UCSD-AML1 (cell line): ENCODE measurements around the gene TPRN.
"Not testable (repeated sequence)": the region's sequence is repeated elsewhere in the genome, so short reads cannot be mapped to it uniquely, and the experiment has no call there.

Experiments
- DNase-seq: peaks from one replicate; lab custom pipeline; 2025; ENCODE audit not compliant: unreplicated experiment; lab: John Stamatoyannopoulos, UW

The TPRN gene, protein sequence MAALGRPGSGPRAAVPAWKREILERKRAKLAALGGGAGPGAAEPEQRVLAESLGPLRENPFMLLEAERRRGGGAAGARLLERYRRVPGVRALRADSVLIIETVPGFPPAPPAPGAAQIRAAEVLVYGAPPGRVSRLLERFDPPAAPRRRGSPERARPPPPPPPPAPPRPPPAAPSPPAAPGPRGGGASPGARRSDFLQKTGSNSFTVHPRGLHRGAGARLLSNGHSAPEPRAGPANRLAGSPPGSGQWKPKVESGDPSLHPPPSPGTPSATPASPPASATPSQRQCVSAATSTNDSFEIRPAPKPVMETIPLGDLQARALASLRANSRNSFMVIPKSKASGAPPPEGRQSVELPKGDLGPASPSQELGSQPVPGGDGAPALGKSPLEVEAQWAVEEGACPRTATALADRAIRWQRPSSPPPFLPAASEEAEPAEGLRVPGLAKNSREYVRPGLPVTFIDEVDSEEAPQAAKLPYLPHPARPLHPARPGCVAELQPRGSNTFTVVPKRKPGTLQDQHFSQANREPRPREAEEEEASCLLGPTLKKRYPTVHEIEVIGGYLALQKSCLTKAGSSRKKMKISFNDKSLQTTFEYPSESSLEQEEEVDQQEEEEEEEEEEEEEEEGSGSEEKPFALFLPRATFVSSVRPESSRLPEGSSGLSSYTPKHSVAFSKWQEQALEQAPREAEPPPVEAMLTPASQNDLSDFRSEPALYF

DNA sequence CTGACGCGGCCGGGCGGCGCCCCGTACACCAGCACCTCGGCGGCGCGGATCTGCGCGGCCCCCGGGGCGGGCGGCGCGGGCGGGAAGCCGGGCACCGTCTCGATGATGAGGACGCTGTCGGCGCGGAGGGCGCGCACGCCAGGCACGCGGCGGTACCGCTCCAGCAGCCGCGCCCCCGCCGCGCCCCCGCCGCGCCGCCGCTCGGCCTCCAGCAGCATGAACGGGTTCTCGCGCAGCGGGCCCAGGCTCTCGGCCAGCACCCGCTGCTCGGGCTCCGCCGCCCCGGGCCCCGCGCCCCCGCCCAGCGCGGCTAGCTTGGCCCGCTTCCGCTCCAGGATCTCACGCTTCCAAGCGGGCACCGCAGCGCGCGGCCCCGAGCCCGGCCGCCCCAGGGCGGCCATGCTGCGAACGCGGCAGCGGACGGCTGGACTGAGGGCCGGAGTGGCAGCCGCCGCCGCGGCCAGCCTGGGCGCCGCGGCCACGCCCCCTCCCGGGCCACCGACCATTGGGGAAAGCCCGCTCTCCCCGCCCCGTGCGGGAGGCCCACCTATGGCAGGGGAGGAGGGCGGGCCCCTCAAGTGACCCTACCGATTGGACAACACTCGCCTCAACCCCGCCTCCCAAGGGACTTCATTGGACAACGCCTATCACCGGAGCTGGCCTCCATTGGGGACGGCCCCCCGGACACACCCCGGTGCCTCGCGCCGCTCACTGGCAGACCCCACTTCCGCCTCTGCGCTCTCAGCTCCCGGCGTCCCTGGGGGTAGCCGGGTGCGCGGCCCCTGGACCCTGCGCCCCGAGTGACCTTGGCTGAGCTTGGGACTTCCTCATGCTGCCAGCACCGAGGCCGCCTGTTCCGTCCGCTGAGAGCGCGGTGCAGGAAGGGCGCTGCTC is at the start of gene TPRN:
TPRN (minus strand) TSS at position 431 of the 894 bp plus-strand sequence; CDS start at position 401, 30 bp downstream.
- peak; percentile 99 for DNase-seq

DNA sequence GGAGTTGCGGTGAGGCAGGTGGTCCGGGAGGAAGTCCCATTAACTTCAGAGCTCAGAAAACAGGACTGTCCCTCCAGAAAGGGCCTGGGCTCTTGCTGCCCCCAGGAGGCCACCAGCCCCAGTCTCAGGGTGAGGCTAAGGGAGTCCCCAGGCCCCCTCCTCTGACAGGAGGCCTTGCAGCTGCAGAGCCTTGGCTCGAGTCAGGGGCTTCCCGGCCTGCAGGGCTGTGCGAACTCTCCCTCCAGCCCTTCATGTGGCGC is 47.3 kb upstream of the TPRN start:
- no peak for DNase-seq

DNA sequence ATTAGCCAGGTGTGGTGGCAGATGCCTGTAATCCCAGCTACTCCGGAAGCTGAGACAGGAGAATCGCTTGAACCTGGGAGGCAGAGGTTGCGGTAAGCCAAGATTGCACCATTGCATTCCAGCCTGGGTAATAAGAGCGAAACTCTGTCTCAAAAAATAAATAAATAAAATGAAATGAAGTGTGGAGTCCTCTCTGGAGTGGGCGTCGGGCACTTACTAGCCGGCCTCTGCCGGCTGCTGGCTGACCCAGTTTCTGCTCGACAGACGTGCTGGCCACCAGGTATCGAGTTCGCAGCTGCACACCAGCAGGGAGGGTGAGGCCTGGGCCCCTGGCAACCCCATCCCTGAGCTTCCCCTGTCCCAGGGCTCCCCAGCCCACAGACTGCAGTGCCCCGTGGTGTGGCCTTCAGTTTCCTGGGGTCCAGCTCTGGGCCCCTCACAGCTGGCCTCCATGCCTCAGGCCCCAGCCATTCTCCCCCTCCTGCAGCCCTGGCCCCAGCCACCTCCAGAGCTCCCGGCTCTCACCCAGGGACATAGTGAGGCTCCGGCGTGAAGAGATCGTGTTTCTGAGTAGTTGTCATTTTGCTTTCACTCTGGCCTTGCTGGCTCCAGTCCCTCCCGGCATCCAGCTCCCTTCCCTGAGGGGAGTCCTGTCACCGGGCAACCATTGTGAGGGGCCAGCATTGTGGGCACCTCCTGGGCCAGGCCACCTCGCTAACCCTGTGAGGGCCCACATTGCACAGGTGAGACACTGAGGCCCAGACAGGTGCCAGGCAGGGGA is 46.8 kb upstream of the TPRN start:
- no peak for DNase-seq

DNA sequence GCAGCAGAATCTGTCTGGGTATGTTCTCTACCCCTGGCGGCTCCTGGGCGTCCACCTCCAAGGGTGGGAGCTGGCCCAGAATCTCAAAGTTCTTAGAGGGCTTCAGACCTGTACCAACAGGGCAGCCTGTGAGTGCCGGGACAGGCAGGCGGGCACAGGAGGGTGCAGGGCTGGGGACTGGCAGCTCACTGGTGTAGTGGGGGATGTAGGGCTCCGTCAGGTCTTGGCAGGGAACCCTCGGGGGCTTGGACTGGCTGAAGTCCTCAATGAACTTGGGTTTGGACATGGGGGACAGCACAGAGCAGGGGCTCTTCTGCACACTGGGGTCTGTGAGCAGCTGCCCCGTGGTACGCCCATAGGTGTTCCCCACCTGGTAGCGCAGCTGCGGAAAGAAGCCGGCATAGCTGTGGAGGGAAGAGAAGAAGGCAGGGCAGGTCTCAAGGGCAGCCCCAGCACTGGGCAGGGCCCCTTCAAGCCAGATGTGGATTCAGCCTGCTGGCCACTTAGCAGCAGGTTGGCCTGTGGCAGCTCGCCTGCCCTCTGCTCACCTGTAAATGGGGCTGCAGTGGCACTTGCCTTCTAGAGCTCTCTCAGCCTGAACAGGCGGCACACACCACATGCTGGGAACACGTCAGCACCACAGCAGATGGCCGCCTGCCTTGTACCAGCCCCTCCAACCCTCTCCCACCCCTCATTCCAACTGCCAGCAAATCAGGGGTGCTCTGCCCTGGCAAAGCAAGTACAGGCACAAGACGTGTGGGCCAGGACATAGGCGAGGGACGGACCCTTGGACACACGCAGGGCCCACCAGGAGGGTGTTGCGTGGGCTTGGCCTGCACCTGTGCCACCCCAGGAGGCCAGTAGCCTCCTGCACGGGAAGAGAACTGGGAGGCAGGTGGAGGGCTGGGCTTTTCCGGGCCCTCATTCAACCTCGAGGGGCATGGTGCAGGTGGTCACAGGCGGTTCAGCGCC is 45.2 kb upstream of the TPRN start:
- DNase-seq, result no peak

DNA sequence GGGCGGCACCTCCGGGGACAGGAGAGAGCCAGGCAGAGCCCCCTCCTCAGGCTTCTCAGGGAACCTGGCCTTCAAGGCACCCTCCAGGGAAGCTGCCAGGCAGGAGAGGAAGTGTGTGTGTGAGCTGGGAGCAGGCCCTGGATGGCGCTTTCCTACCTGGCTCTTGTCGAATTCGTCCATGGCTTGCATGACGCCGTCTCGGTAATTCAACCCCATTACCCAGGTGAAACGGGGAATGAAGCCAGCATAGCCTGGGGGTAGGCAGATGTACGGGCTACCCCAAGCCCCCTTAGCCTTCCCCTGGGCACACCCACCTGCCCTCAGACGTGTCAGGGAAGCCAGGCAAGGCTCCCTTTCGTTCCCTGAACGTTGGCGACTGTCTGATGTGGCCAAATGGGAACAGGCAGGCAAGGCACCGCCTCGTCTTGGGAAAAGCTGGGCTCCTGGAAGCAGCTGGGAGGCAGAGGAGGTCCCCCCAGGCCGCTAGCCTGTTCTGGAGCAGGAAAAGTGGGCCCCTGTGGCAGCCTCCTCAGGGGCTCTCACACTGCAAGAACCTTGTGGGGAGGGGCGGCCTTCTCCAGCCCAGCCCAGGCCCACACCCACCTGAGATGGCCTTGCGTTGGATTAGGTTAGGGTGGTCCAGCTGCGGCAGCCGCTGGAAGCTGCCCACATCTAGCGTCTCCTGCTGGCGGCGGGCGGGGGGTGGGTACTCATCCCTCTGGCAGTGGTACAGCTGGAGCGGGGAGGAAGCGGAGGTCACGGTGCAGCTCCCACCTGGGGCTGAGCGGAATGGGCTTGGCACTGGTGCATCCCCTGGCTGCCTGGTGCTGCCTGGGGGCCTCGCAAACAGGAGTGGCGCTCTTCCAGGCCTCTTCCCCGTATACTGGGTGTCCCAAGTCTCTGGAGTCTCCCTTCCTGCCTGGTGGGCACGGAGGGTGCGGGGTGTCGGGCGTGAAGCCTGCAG is 44.2 kb upstream of the TPRN start:
- DNase-seq, result no peak

DNA sequence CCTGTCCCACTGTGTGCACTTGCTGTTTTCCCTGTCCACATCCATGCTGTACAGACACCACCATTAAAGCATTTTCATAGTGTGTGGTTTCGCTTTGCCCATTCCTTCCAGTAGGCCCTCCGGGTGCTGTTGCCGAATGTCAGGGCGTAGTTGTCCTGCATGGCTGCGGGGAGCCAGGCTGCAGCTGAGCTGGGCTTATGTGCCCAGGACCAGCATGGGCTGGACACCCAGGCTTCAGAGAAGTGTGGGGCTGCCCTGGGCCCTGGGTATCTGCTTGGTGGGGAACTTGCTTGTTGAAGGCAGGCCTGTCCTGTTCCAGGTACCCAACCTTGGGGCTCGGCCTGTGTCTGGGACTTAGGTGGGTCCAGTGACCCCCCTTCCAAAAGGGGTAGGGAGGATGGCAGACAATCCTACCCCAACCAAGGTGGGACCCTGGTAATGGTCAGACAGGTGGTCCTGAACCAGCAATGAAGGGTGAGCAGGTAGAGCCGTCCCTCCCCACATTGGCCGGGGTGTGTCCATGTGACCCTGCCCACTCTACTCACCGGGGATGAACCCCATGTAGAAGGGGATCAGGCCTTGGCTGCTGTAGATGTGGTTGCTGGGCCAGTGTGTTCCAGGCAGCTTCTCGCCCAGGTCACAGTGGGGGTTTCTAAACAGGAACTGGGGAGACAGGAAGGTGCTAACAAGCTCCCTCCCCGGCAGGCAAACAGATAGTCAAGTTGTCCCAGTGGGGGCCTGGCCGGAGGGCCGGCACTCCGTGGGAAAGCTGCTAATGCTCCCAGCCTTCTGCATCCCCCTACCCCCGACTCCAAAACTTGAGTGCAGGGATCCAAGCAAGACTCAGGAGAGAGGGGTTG is 43.3 kb upstream of the TPRN start:
- DNase-seq, result no peak

DNA sequence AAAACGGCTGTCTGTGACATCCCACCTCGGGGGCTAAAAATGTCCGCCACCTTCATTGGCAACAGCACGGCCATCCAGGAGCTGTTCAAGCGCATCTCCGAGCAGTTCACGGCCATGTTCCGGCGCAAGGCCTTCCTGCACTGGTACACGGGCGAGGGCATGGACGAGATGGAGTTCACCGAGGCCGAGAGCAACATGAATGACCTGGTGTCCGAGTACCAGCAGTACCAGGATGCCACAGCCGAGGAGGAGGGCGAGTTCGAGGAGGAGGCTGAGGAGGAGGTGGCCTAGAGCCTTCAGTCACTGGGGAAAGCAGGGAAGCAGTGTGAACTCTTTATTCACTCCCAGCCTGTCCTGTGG is 42.7 kb upstream of the TPRN start:
- DNase-seq, result not testable (repeated sequence)

DNA sequence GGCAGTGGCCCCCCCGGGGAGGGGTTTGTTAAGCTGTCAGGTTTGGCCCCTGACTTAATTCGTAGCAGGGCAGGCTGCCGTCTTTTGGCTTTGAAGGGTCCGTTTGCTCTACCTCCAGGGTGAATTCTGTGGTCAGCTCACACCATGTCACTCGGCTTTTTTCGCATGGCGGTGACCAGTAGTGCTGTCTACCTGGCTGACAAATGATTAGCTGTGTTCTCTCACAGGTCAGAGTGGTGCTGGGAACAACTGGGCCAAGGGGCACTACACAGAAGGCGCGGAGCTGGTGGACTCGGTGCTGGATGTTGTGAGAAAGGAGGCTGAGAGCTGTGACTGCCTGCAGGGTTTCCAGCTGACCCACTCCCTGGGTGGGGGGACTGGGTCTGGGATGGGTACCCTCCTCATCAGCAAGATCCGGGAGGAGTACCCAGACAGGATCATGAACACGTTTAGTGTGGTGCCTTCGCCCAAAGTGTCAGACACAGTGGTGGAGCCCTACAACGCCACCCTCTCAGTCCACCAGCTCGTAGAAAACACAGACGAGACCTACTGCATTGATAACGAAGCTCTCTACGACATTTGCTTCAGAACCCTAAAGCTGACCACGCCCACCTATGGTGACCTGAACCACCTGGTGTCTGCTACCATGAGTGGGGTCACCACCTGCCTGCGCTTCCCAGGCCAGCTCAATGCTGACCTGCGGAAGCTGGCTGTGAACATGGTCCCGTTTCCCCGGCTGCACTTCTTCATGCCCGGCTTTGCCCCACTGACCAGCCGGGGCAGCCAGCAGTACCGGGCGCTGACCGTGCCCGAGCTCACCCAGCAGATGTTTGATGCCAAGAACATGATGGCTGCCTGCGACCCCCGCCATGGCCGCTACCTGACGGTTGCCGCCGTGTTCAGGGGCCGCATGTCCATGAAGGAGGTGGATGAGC is 42.0 kb upstream of the TPRN start:
- DNase-seq, result no peak

DNA sequence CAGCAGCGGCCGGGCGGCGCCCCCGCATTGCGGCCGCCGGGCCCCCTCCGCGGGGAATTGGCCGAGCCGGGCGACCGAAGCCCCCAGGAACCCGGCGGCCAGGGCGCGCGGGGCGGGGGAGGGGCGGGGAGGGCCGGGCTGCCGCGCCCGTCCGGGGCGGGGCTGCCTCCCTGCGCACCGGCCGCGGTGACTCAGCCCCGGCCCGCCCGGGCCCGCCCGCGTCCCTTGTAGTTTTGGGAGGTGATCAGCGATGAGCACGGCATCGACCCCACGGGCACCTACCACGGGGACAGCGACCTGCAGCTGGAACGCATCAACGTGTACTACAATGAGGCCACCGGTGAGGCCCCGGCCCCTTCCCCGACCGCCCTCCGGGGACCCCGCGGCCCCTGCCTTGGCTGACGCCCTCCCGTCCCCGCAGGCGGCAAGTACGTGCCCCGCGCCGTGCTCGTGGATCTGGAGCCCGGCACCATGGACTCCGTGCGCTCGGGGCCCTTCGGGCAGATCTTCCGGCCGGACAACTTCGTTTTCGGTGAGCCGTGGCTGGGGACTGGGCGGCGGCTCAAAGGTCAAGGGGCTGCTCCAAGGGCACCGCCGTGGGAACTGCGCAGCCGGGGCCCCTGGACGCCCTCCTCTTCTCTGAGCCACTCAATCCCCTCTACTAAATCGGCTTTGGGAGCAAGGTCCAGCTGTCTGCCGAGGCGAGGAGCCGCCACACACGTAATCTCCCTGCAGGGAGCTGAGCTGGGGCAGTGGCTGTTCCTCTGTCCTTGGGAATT is 41.1 kb upstream of the TPRN start:
- peak; percentile 71 for DNase-seq

DNA sequence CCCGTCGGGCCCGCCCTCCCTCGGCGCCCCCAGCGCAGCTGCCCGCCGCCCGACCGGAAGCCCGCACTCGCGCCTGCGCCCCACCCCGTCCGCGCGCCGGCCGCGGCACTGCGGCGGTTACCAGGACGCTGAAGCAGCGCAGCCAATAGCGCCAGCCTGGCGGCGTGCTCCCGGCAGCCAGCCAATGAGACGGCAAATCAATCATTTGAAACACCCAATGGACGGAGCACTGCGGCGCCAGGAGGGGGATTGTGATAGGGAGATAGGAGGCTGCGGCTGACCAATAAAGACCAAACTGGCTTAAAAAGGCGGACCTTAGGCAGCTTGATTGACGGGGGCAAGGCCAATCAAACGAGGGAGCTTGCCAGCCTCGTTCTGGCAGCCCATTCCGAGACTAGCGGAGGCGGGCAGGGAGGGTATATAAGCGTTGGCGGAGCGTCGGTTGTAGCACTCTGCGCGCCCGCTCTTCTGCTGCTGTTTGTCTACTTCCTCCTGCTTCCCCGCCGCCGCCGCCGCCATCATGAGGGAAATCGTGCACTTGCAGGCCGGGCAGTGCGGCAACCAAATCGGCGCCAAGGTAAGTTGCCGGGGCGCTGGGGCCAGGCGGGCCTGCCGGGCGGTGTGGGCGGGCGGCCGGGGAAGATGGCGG is 40.4 kb upstream of the TPRN start, which contains the start of gene TUBB4B:
TUBB4B (plus strand) TSS at position 447 of the 649 bp plus-strand sequence; CDS start at position 521, 74 bp downstream.
- DNase-seq, result peak; percentile 99

DNA sequence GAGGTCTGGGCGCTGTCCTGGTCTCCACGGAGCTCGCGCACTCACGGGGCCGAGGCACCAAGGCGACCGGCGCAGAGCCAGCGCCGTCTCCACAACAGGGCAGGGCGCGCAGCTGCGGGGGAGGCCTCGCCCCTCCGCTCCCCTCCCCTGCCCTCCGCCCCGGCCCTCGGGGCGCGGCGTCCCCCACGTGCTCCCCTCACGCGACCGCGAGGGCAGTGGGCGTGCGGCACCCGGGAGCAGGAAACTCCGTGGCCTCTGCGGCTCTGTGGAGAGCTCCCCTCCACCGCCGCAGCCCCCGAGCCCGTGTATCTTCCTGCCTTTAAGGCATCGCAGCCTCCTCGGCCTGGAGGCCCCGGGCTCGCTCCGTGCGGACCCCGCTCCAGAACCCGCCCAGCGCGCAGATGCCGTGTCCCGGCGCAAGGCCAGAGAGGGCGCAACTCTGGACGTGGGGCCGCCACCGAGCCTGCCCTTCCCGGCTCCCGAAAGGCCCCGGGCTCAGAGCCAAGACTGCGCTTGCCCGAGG is 39.8 kb upstream of the TPRN start:
- peak; percentile 90 for DNase-seq

DNA sequence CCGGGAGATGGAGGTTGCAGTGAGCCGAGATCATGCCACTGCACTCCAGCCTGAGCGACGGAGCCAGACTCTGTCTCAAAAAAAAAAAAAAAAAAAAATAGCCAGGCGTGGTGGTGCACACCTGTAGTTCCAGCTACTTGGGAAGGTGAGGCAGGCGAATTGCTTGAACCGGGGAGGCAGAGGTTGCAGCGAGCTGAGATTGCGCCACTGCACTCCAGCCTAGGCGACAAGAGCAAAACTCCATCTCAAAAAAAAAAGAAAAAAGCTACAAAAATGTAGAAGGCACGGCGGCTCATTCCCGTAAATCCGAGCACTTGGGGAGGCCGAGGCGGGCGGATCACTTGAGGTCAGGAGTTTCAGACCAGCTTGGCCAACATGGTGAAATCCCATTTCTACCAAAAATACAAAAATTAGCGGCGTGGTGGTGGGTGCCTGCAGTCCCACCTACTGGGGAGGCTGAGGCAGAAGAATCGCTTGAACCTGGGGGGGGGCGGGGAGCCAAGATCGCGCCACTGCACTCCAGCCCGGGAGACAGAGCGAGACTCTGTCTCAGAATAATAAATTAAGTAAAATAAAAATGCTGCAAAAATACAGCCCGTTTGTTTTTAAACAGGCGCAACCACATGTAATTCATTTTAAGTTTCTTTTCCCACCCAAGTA is 39.1 kb upstream of the TPRN start:
- not testable (repeated sequence) for DNase-seq

DNA sequence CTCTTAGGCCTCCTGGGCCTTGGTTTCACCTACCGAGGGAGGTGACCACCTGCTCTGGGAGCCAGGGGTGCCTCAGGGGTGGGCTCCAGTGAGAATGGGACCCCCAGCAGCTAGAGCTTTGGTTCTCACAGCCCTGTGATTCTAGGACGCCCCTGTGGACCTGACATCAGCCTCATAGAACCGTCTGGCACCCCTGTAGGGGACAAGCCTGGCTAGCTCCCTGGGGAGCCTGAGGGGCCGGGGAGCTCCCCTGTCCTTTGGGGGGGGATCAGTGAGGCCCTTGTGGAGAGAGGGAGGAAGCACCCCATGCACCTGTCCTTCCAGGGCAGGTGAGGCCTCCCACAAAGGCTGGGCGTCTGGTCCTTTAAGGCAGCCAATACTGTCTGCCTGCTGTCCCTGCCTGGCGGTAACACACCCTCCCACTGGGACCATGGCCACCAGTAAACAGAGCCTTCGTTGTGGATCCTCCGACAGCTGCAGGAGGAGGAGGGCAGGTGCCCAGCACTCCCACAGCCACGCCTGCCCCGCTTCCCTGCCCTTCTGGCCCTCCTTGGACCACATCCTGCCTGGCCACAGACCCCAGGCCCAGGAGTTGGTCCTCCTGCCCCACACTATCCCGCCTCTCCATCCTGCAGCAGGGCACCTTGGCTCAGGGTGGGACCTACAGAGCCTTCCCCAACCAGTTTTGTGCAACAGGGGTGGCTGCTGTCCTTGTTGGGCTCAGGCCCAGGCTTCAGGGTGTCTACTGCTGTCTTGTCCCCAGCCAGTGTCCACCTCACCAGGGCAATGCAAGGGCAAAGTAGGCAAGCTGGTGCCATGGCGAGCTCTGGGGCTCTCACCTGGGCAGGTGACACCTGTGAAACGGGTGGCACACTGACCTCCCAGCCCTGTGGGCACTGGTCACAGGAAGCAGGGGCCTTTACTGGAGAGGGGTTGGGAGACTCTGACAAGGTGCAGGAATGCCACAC is 37.5 kb upstream of the TPRN start:
- no peak for DNase-seq
